HepG2 (cell line): ENCODE measurements around the gene ARG2. TPM values are rescaled to one million over a fixed set of nuclear protein-coding genes. Genes with fewer than 3 reads are reported as not detected.

Source experiments
- ATF7 ChIP-seq, 2 experiments: fragments of 450-650 bp in 1 of 2; sonication (generic) in 1 of 2; formaldehyde crosslinking in 1 of 2; IDR thresholded peaks; 2 replicates each; pipeline versions ENCODE4 v1.4.0 to v1.6.1; 2016 to 2020; ENCODE audit warnings: antibody characterized with exemption in 1 of 2, mild to moderate bottlenecking in 1 of 2, missing genetic modification reagents in 1 of 2
- CEBPB ChIP-seq: IDR thresholded peaks from 2 replicates; pipeline ENCODE4 v1.6.1; 2011; ENCODE audit warnings: low read depth, low read length, improper control_type of control experiment, borderline replicate concordance
- GABPB1 ChIP-seq: IDR thresholded peaks from 2 replicates; pipeline ENCODE4 v1.6.1; 2016; ENCODE audit warnings: mild to moderate bottlenecking, missing genetic modification reagents, moderate library complexity, missing compliant biosample characterization
- HMGA1 ChIP-seq: sonication (generic); formaldehyde crosslinking; conservative IDR thresholded peaks from 2 replicates; pipeline ENCODE4 v1.4.0; 2020; ENCODE audit warnings: missing genetic modification reagents
- JUNB ChIP-seq: sonication (generic); formaldehyde crosslinking; IDR thresholded peaks from 2 replicates; pipeline ENCODE4 v1.8.0; 2022; ENCODE audit warnings: missing genetic modification reagents, mild to moderate bottlenecking, borderline replicate concordance
- MXI1 ChIP-seq: IDR thresholded peaks from 3 replicates; pipeline ENCODE4 v1.6.1; 2012; ENCODE audit warnings: low read depth, low read length, inconsistent platforms, borderline replicate concordance
- NFE2 ChIP-seq: sonication (generic); formaldehyde crosslinking; IDR thresholded peaks from 2 replicates; pipeline ENCODE4 v1.4.0; 2020; ENCODE audit warnings: missing genetic modification reagents
- PTBP1 ChIP-seq: fragments of 200-400 bp; formaldehyde crosslinking; IDR thresholded peaks from 2 replicates; pipeline ENCODE4 v1.6.1; 2018; ENCODE audit warnings: low read length, low read depth; ENCODE audit not compliant: poor library complexity, severe bottlenecking
- RAD21 ChIP-seq: fragments of 450-650 bp; formaldehyde crosslinking; IDR thresholded peaks from 2 replicates; pipeline ENCODE4 v1.5.0; 2020; ENCODE audit warnings: mild to moderate bottlenecking
- SAP130 ChIP-seq: IDR thresholded peaks from 2 replicates; pipeline ENCODE4 v1.6.1; 2016; ENCODE audit warnings: low read depth
- SP5 ChIP-seq: IDR thresholded peaks from 2 replicates; pipeline ENCODE4 v1.6.1; 2016; ENCODE audit warnings: low read depth, borderline replicate concordance
- STAT5B ChIP-seq: sonication (generic); formaldehyde crosslinking; IDR thresholded peaks from 2 replicates; pipeline ENCODE4 v1.4.0; 2020; ENCODE audit warnings: missing genetic modification reagents
- ZBTB4 ChIP-seq: sonication (generic); formaldehyde crosslinking; IDR thresholded peaks from 2 replicates; pipeline ENCODE4 v1.4.0; 2020; ENCODE audit warnings: missing genetic modification reagents, mild to moderate bottlenecking, borderline replicate concordance
- ZFP37 ChIP-seq: sonication (generic); formaldehyde crosslinking; IDR thresholded peaks from 2 replicates; pipeline ENCODE4 v1.4.0; 2020; ENCODE audit warnings: missing genetic modification reagents, borderline replicate concordance
- ZNF205 ChIP-seq: IDR thresholded peaks from 2 replicates; pipeline ENCODE4 v1.6.1; 2018; ENCODE audit warnings: missing biosample characterization, missing genetic modification reagents
- ZNF264 ChIP-seq: sonication (generic); formaldehyde crosslinking; IDR thresholded peaks from 2 replicates; pipeline ENCODE4 v1.4.0; 2020; ENCODE audit warnings: missing genetic modification reagents
- ZNF30 ChIP-seq: sonication (generic); formaldehyde crosslinking; IDR thresholded peaks from 2 replicates; pipeline ENCODE4 v1.5.0; 2020; ENCODE audit warnings: mild to moderate bottlenecking, missing genetic modification reagents
- ZNF333 ChIP-seq: sonication (generic); formaldehyde crosslinking; IDR thresholded peaks from 2 replicates; pipeline ENCODE4 v1.4.0; 2020; ENCODE audit warnings: mild to moderate bottlenecking, missing genetic modification reagents, borderline replicate concordance
- ZNF678 ChIP-seq: sonication (generic); formaldehyde crosslinking; IDR thresholded peaks from 2 replicates; pipeline ENCODE4 v1.4.0; 2020; ENCODE audit warnings: mild to moderate bottlenecking, missing genetic modification reagents
- ZNF709 ChIP-seq: sonication (generic); formaldehyde crosslinking; IDR thresholded peaks from 2 replicates; pipeline ENCODE4 v1.5.0; 2020; ENCODE audit warnings: mild to moderate bottlenecking, missing genetic modification reagents
- ZNF782 ChIP-seq: sonication (generic); formaldehyde crosslinking; IDR thresholded peaks from 2 replicates; pipeline ENCODE4 v1.4.0; 2020; ENCODE audit warnings: missing genetic modification reagents, mild to moderate bottlenecking, borderline replicate concordance
- polyA plus RNA-seq, 8 experiments: library from polyadenylated mRNA; depleted of rRNA in 3 of 8; stranded (reverse) in 7 of 8; unstranded in 1 of 8; fragments of >200 nt; fragmentation: Illumina TruSeq in 4 of 8; extraction: Trizol in 4 of 8; gene quantifications; 2 replicates each; pipeline versions ENCODE4 v1.2.1 to v1.2.3, GENCODE V29; 2011 to 2016; ENCODE audit warnings: low read depth in 4 of 8, missing spikeins in 1 of 8, mixed read lengths in 1 of 8; ENCODE audit not compliant: insufficient read depth in 1 of 8
- total RNA-seq, 5 experiments: library from RNA; depleted of rRNA; stranded (reverse); fragments of >200 nt; fragmentation: Illumina TruSeq; extraction: Trizol; gene quantifications; 2 replicates each; pipeline ENCODE4 v1.2.3, GENCODE V29; 2016; ENCODE audit warnings: low read depth in 1 of 5
- TF ChIP-seq, protein P1 (sequence below): IDR thresholded peaks from 2 replicates; pipeline ENCODE4 v1.6.1; 2016; ENCODE audit warnings: missing compliant biosample characterization, missing genetic modification reagents, borderline replicate concordance
- TF ChIP-seq, protein P2 (sequence below): sonication (generic); formaldehyde crosslinking; IDR thresholded peaks from 2 replicates; pipeline ENCODE4 v1.4.0; 2020; ENCODE audit warnings: missing genetic modification reagents
- TF ChIP-seq, protein P3 (sequence below): sonication (generic); formaldehyde crosslinking; IDR thresholded peaks from 2 replicates; pipeline ENCODE4 v1.4.0; 2020; ENCODE audit warnings: missing genetic modification reagents

Gene ARG2
- total and polyA plus RNA-seq, 2 of the 13 experiments (the other 11 are each of a cell fraction or from before 2014, with no cell fraction given): 37.5 to 73.6 TPM

DNA sequence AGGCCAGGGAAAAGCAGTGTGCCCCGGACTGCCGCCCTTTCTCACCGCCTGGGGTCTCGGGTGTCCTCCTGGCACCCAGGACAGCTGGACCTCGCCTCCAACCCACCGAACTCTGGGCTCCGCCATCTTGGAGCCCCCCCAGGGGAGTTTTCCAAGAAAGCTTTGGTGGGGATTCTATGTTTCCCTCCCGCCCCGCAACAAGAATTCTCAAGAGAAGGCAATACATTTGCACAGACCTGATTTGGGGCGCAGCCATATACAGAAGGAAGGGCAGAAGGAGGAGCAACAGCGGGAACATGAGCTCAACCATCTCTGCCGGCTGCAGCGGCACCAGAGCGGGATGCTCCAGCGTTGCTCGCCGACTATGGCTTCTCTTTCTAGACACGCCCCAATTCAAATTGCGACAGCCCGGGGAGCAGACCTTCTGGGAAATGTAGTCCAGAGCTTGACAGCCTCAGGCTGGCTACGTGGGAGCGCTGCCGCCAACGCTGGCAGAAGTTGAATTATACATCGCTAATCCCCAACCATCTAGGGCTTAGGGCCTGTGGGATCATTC, 75.8 kb downstream of the ARG2 start, which contains the start of gene RDH11 (continued):
- TF ChIP-seq, protein P1, sequence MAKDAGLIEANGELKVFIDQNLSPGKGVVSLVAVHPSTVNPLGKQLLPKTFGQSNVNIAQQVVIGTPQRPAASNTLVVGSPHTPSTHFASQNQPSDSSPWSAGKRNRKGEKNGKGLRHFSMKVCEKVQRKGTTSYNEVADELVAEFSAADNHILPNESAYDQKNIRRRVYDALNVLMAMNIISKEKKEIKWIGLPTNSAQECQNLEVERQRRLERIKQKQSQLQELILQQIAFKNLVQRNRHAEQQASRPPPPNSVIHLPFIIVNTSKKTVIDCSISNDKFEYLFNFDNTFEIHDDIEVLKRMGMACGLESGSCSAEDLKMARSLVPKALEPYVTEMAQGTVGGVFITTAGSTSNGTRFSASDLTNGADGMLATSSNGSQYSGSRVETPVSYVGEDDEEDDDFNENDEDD (CRISPR knock-in tag): no peak
- TF ChIP-seq ZFP37: no peak
- no peak for TF ChIP-seq ZNF264 (CRISPR knock-in tag)
- no peak for TF ChIP-seq JUNB (CRISPR knock-in tag)
- no peak for TF ChIP-seq ZNF678
- 0 out of 2 replicates have a peak, but pooled peaks have one; percentile 9 for TF ChIP-seq ZNF709 (CRISPR knock-in tag)
- no peak for TF ChIP-seq ZBTB4 (CRISPR knock-in tag)
- peak; percentile 61; the same call in 1 of the 3 replicates for TF ChIP-seq MXI1
- peak; percentile 97 for TF ChIP-seq CEBPB
- TF ChIP-seq NFE2 (CRISPR knock-in tag): no peak
- no peak for TF ChIP-seq ZNF333
- TF ChIP-seq, protein P2, sequence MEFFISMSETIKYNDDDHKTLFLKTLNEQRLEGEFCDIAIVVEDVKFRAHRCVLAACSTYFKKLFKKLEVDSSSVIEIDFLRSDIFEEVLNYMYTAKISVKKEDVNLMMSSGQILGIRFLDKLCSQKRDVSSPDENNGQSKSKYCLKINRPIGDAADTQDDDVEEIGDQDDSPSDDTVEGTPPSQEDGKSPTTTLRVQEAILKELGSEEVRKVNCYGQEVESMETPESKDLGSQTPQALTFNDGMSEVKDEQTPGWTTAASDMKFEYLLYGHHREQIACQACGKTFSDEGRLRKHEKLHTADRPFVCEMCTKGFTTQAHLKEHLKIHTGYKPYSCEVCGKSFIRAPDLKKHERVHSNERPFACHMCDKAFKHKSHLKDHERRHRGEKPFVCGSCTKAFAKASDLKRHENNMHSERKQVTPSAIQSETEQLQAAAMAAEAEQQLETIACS (CRISPR knock-in tag): no peak
- TF ChIP-seq, protein P3, sequence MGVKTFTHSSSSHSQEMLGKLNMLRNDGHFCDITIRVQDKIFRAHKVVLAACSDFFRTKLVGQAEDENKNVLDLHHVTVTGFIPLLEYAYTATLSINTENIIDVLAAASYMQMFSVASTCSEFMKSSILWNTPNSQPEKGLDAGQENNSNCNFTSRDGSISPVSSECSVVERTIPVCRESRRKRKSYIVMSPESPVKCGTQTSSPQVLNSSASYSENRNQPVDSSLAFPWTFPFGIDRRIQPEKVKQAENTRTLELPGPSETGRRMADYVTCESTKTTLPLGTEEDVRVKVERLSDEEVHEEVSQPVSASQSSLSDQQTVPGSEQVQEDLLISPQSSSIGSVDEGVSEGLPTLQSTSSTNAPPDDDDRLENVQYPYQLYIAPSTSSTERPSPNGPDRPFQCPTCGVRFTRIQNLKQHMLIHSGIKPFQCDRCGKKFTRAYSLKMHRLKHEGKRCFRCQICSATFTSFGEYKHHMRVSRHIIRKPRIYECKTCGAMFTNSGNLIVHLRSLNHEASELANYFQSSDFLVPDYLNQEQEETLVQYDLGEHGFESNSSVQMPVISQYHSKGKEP (CRISPR knock-in tag): no peak
- TF ChIP-seq SP5 (CRISPR knock-in tag): peak; percentile 58
- 0 out of 2 replicates have a peak, but pooled peaks have one; percentile 17 for TF ChIP-seq RAD21 (CRISPR knock-in tag)
- TF ChIP-seq STAT5B: no peak
- TF ChIP-seq ZNF30 (CRISPR knock-in tag): no peak
- TF ChIP-seq ZNF782 (CRISPR knock-in tag): no peak
- peak; percentile 92 for TF ChIP-seq SAP130 (CRISPR knock-in tag)
- TF ChIP-seq ZNF205: no peak
- no peak for TF ChIP-seq ATF7 (IDR thresholded peaks at IDR 0.05)
- TF ChIP-seq ATF7 (CRISPR knock-in tag; IDR thresholded peaks at IDR 0.05): no peak
- no peak for TF ChIP-seq PTBP1
- no peak for TF ChIP-seq HMGA1
- peak; percentile 73 for TF ChIP-seq GABPB1 (CRISPR knock-in tag)
